ENCODE data around the gene CHN2. TPM values are rescaled to one million over a fixed set of nuclear protein-coding genes. Genes with fewer than 3 reads are reported as not detected.

Gene CHN2
- total and polyA plus RNA-seq, 10 donors = 4.2 to 52.0 (median 28.5) TPM

DNA sequence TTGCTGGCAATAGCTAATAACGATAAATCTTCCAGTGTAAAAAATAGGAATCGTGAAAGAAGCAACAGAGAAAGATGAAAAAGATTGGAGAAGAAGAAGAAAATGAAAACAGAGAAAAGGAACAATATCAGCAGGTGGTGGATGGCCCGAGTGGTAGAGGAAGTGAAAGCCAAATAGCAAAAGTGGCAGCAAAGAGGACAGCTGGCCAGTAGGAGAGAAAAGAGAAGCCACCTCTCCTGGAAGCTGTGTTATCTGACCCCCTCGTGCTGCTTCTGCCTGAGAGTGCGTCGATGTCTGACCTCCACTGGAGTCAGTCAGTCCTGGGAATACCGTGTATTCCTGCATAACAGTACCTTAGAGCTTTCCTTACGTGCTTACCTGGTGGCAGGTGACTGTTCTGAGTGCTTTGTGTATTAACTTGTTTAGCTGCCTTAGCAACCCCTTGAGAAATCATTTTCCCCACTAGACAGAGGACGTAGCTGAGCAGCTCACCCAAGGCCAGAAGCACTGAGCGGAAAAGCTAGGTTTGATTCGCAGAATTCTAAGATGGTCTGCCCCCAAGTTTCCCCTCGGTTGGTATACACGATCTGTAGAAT, 88.3 kb downstream of the CHN2 start:
- 64 to 74% (median 66%) methylated on average over 13 of the region's 13 CpGs for WGBS, 5 donors
- no peak for TF ChIP-seq POLR2AphosphoS5 (IDR thresholded peaks at IDR 0.05)
- TF ChIP-seq, protein P1, sequence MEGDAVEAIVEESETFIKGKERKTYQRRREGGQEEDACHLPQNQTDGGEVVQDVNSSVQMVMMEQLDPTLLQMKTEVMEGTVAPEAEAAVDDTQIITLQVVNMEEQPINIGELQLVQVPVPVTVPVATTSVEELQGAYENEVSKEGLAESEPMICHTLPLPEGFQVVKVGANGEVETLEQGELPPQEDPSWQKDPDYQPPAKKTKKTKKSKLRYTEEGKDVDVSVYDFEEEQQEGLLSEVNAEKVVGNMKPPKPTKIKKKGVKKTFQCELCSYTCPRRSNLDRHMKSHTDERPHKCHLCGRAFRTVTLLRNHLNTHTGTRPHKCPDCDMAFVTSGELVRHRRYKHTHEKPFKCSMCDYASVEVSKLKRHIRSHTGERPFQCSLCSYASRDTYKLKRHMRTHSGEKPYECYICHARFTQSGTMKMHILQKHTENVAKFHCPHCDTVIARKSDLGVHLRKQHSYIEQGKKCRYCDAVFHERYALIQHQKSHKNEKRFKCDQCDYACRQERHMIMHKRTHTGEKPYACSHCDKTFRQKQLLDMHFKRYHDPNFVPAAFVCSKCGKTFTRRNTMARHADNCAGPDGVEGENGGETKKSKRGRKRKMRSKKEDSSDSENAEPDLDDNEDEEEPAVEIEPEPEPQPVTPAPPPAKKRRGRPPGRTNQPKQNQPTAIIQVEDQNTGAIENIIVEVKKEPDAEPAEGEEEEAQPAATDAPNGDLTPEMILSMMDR (IDR thresholded peaks at IDR 0.05 in 8 of 11, conservative IDR thresholded peaks at IDR 0.05 in 3 of 11) = no peak
- no peak for TF ChIP-seq POLR2A (IDR thresholded peaks at IDR 0.05)

DNA sequence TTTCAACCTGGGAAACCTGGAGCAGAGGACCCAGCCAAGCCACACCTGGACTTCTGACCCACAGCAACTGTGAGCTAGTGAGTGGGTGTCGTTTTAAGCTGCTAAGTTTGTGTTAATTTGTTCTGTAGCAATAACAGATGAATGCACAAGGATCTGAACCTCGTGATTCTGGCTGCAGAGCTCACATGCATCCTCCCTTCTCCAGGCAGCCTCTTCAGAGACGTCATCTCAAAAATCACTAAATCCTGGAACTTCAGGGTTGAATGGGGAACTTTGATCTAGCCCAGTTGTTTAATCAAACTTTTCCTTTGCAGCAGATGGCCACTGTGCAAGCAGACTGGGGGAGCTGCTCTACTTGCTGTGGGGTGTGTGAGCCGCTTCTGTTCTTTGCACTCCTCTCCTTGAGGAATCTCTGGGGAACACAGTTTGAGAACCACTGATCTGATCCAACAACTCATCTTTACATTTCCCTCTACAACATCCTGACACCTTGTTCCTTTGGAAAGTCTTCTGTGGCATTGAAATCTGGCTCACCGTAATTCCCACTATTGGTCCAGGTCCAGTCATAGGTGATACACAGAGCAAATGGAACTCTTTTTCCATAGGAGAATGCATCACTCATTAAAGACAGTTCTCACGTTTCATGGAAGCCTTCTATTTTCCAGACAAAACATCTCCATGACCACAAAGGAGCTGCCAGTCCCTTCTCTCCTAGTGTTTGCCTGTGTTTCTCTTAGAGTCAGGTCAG, 90.3 kb downstream of the CHN2 start:
- no peak overlapping the region for H3K4me3 ChIP-seq
- H3K27me3 ChIP-seq (replicated peaks in 1 of 7) = no peaks in the 10 kb centered on the region
- intact Hi-C loops (cut with DNase I; ENCODE audit: low total_unique reads) = no loop called here
- H3K9me3 ChIP-seq = no peaks in the 10 kb centered on the region
- no peak for DNase-seq
- WGBS, 5 donors = 53 to 75% (median 61%) methylated on average over 6 of the region's 6 CpGs
- no peaks in the 10 kb centered on the region for H3K36me3 ChIP-seq
- TF ChIP-seq, protein P1 (IDR thresholded peaks at IDR 0.05 in 8 of 11, conservative IDR thresholded peaks at IDR 0.05 in 3 of 11) = no peak
- TF ChIP-seq POLR2A (IDR thresholded peaks at IDR 0.05) (no peak), POLR2AphosphoS5 (IDR thresholded peaks at IDR 0.05) (no peak)
- no peak overlapping the region for H3K27ac ChIP-seq
- peaks cover 0 to 46% (median 3%) of the 10 kb centered on the region in 6 donors for H3K4me1 ChIP-seq

More for the DNA sequence above, 88.3 kb downstream of the CHN2 start:
- no peak overlapping the region for H3K4me3 ChIP-seq
- no peak overlapping the region for H3K27ac ChIP-seq
- intact Hi-C loops (cut with DNase I; ENCODE audit: low total_unique reads) = no loop called here
- H3K36me3 ChIP-seq = no peaks in the 10 kb centered on the region
- no peak for DNase-seq
- H3K4me1 ChIP-seq = peaks cover 0 to 29% (median 3%) of the 10 kb centered on the region in 6 donors
- H3K9me3 ChIP-seq = no peaks in the 10 kb centered on the region
- H3K27me3 ChIP-seq (replicated peaks in 1 of 7) = no peaks in the 10 kb centered on the region

DNA sequence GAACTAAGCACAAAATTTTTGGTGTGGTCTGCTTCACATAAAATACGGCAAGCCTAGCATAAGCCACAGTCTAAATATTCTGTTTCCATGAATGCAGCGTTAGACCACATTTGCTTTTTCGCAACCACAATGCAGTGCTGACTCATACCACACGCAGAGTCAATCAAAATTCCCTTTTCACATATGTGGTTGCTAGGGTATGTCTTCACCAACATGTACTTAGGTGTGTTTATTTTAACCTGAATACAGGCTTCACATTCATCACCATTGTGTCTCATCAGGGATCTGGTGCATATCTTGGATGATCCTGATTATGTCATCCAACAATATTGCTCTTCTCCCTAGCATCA, 90.8 kb downstream of the CHN2 start:
- no peak overlapping the region for H3K4me3 ChIP-seq
- TF ChIP-seq, protein P1 (IDR thresholded peaks at IDR 0.05 in 8 of 11, conservative IDR thresholded peaks at IDR 0.05 in 3 of 11) = no peak
- no peak for TF ChIP-seq POLR2AphosphoS5 (IDR thresholded peaks at IDR 0.05)
- no peak for TF ChIP-seq POLR2A (IDR thresholded peaks at IDR 0.05)
- no peaks in the 10 kb centered on the region for H3K27me3 ChIP-seq (replicated peaks in 1 of 7)
- peaks cover 0 to 49% (median 3%) of the 10 kb centered on the region in 6 donors for H3K4me1 ChIP-seq
- no peak for DNase-seq
- no peak overlapping the region for H3K27ac ChIP-seq
- WGBS, 5 donors = 15 to 40% (median 29%) methylated on average over 4 of the region's 4 CpGs
- intact Hi-C loops (cut with DNase I; ENCODE audit: low total_unique reads) = no loop called here
- H3K9me3 ChIP-seq = no peaks in the 10 kb centered on the region
- H3K36me3 ChIP-seq = no peaks in the 10 kb centered on the region

DNA sequence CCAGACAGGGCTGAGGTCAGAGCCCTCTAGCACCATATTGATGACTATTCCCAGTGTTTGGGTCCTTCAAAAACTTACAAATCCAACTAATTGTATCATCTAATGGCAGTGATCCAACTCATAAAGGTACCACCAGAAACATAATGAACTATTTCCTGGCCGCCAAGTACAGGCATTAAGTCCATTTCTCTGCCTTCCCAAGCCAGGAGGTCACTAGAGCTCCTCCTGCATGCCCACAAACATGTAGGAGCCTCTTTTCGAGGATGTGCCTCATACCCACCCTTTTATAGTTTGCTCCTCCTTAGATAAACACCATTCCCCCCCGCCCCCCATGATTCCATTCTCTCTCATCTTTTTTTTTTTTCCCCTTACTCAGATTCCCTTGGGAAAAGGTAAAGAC, 91.3 kb downstream of the CHN2 start:
- 87 to 97% (median 92%) methylated on average over 3 of the region's 3 CpGs for WGBS, 5 donors
- Histone ChIP-seq H3K36me3 (no peaks in the 10 kb centered on the region), H3K4me3 (no peak overlapping the region), H3K9me3 (no peaks in the 10 kb centered on the region), H3K27me3 (replicated peaks in 1 of 7) (no peaks in the 10 kb centered on the region), H3K4me1 (peaks cover 0 to 49% (median 3%) of the 10 kb centered on the region in 6 donors), H3K27ac (no peak overlapping the region)
- intact Hi-C loops (cut with DNase I; ENCODE audit: low total_unique reads) = no loop called here
- TF ChIP-seq, protein P1 (IDR thresholded peaks at IDR 0.05 in 8 of 11, conservative IDR thresholded peaks at IDR 0.05 in 3 of 11) = no peak
- TF ChIP-seq POLR2A (IDR thresholded peaks at IDR 0.05) (no peak), POLR2AphosphoS5 (IDR thresholded peaks at IDR 0.05) (no peak)
- no peak for DNase-seq

All from spleen (tissue), 11 donors.